Panc1 (cell line): ENCODE measurements around the gene CTRB2. TPM values are rescaled to one million over a fixed set of nuclear protein-coding genes. Genes with fewer than 3 reads are reported as not detected.
A peak's percentile ranks its signal among the peaks of the same experiment; 100 is the strongest.

Source experiments
- ATAC-seq: fragments of 200-7000 bp; cut with Tn5 transposase; 2 replicates; pipeline ENCODE4 v1.9.1; 2020; ENCODE audit warnings: mild to moderate bottlenecking, moderate library complexity
- BruUV-seq: library from RNA; stranded (reverse); fragments of 400-500 nt; replicated peaks from 2 replicates; lab custom pipeline; 2021; lab: Mats Ljungman, UMichigan
- CTCF ChIA-PET: fragments of 300-600 bp; sonication (Branson Sonifier 250); formaldehyde crosslinking; loops from one replicate; lab custom pipeline; 2022; ENCODE audit warnings: antibody characterized with exemption; lab: Charles Lee
- POLR2A ChIA-PET: fragments of 300-600 bp; sonication (Branson Sonifier 250); formaldehyde crosslinking; loops from one replicate; lab custom pipeline; 2022; ENCODE audit warnings: antibody characterized with exemption; lab: Charles Lee
- DNase-seq: peaks from one replicate; pipeline ENCODE4 v3.0.0-alpha.2; 2010; ENCODE audit warnings: low read depth, low spot score
- H3K27ac ChIP-seq: 2 replicates; pipeline ENCODE4 v1.5.1; 2011; ENCODE audit warnings: mild to moderate bottlenecking, low read length, inconsistent platforms
- H3K27me3 ChIP-seq: fragments of 200-500 bp; sonication (Bioruptor generic); 2 replicates; pipeline ENCODE4 v1.6.0; 2014; ENCODE audit warnings: low read length, inconsistent platforms; ENCODE audit not compliant: control insufficient read depth, insufficient read depth
- H3K36me3 ChIP-seq: fragments of 200-500 bp; sonication (Bioruptor generic); 2 replicates; pipeline ENCODE4 v1.5.1; 2014; ENCODE audit warnings: inconsistent platforms, mild to moderate bottlenecking, low read length, moderate library complexity; ENCODE audit not compliant: control insufficient read depth, insufficient read depth
- H3K4me1 ChIP-seq: 2 replicates; pipeline ENCODE4 v1.5.1; 2011; ENCODE audit warnings: inconsistent platforms, mild to moderate bottlenecking, low read length, moderate library complexity; ENCODE audit not compliant: control insufficient read depth, insufficient read depth
- H3K4me3 ChIP-seq, 2 experiments: 2 replicates each; pipeline ENCODE4 v1.5.1; 2011 to 2012; ENCODE audit warnings: low read depth in 2 of 2, low read length in 2 of 2, mild to moderate bottlenecking in 2 of 2, inconsistent platforms in 1 of 2, moderate library complexity in 1 of 2
- H3K9me3 ChIP-seq: fragments of 200-500 bp; sonication (Bioruptor generic); 2 replicates; pipeline ENCODE4 v1.5.1; 2014; ENCODE audit warnings: low read depth, mild to moderate bottlenecking, inconsistent platforms, low read length, moderate library complexity; ENCODE audit not compliant: control insufficient read depth, insufficient read depth
- CTCF ChIP-seq: fragments of 450-650 bp; IDR thresholded peaks from 2 replicates; pipeline ENCODE4 v1.5.1; 2017; ENCODE audit warnings: mild to moderate bottlenecking
- POLR2AphosphoS5 ChIP-seq: IDR thresholded peaks from 2 replicates; pipeline ENCODE4 v1.6.1; 2012; ENCODE audit warnings: mild to moderate bottlenecking, low read depth, low read length, moderate library complexity
- REST ChIP-seq, 2 experiments: IDR thresholded peaks; 2 replicates each; pipeline ENCODE4 v1.6.1; 2011 to 2012; ENCODE audit warnings: low read depth in 2 of 2, control low read depth in 1 of 2, low read length in 1 of 2, mild to moderate bottlenecking in 1 of 2, moderate library complexity in 1 of 2; ENCODE audit not compliant: insufficient read depth in 1 of 2
- SIN3A ChIP-seq: IDR thresholded peaks from 2 replicates; pipeline ENCODE4 v1.6.1; 2012; ENCODE audit warnings: low read depth, mild to moderate bottlenecking, low read length, moderate library complexity, borderline replicate concordance; ENCODE audit not compliant: insufficient read depth
- TCF7L2 ChIP-seq: IDR thresholded peaks from 2 replicates; pipeline ENCODE4 v1.6.1; 2011; ENCODE audit warnings: mild to moderate bottlenecking, low read depth, low read length, inconsistent platforms
- in situ Hi-C: cut with HindIII; loops from 2 replicates; pipeline ENCODE4 v1.10.0; 2016; ENCODE audit warnings: low sequenced_read_pairs, low pct_unique_long_range_greater_than_20kb
- intact Hi-C: fragments of 100-400 bp; cut with micrococcal nuclease; formaldehyde crosslinking; loops from one replicate; pipeline ENCODE4 v1.10.0; 2022; ENCODE audit not compliant: unreplicated experiment
- total RNA-seq: library from RNA; stranded (reverse); gene quantifications from one replicate; pipeline ENCODE4 v1.2.1, GENCODE V29; 2021; ENCODE audit not compliant: unreplicated experiment

Gene CTRB2
- total RNA-seq, 1 experiment from 2014 or later, result 5.0 TPM

GRCh38 chr16:75251280-75252048 lies 44.5 kb upstream of the CTRB2 start, which contains the start of gene BCAR1:
Gene BCAR1, minus strand, starts transcription at chr16:75251624. Its CDS starts 142 bp downstream, at chr16:75251482.
- no peaks in the 10 kb centered on the region for H3K36me3 ChIP-seq
- CTCF ChIA-PET, result no interaction called here
- H3K27ac ChIP-seq, result peak within 1 kb of the TSS; percentile 95
- no peak for DNase-seq
- no peak; the same call in 1 of the 2 replicates for TF ChIP-seq CTCF
- no peak for TF ChIP-seq TCF7L2
- no peak for TF ChIP-seq REST (IDR thresholded peaks at IDR 0.05; ENCODE audit: insufficient read depth in 1 of 2, low read depth in 2 of 2, low read length in 1 of 2)
- TF ChIP-seq POLR2AphosphoS5, result no peak
- TF ChIP-seq SIN3A, result no peak; the same call in 1 of the 2 replicates
- no TSS peak for BruUV-seq
- H3K4me1 ChIP-seq, result peaks cover 70% of the 10 kb centered on the region
- no peaks in the 10 kb centered on the region for H3K9me3 ChIP-seq
- no peaks in the 10 kb centered on the region for H3K27me3 ChIP-seq
- ATAC-seq, result peak; percentile 77
- in situ Hi-C loops (no loop called here), intact Hi-C loops (no loop called here)
- POLR2A ChIA-PET, result interaction anchor here (0.5 kb wide), 1 partner anchor 1964 kb away, joined by 5 read pairs; no protein-coding TSS in a partner anchor
- H3K4me3 ChIP-seq, result peak within 1 kb of the TSS; percentile 70 to 78

GRCh38 chr16:75250809-75251279 lies 43.9 kb upstream of the CTRB2 start:
- no peak for ATAC-seq
- POLR2A ChIA-PET, result interaction anchor here (0.5 to 0.6 kb wide), 3 partner anchors 17 to 1964 kb away, joined by 3 to 7 read pairs (median 5); no protein-coding TSS in a partner anchor
- no peak for DNase-seq

More at GRCh38 chr16:75250809-75251279, 43.9 kb upstream of the CTRB2 start:
- no TSS peak for BruUV-seq
- in situ Hi-C loops (no loop called here), intact Hi-C loops (no loop called here)
- CTCF ChIA-PET, result interaction anchor here (0.5 to 0.6 kb wide), 2 partner anchors 116 to 129 kb away, joined by 5 to 6 read pairs; no protein-coding TSS in a partner anchor
- peak overlapping the region; percentile 70 to 78 for H3K4me3 ChIP-seq
- no peak for TF ChIP-seq POLR2AphosphoS5
- no peak for TF ChIP-seq REST (IDR thresholded peaks at IDR 0.05; ENCODE audit: insufficient read depth in 1 of 2, low read depth in 2 of 2, low read length in 1 of 2)
- TF ChIP-seq SIN3A, result no peak
- TF ChIP-seq TCF7L2, result no peak
- no peak for TF ChIP-seq CTCF
- no peaks in the 10 kb centered on the region for H3K9me3 ChIP-seq
- no peaks in the 10 kb centered on the region for H3K27me3 ChIP-seq
- H3K36me3 ChIP-seq, result no peaks in the 10 kb centered on the region
- H3K4me1 ChIP-seq, result peaks cover 71% of the 10 kb centered on the region
- peak overlapping the region; percentile 95 for H3K27ac ChIP-seq
